Astrocyte (in vitro differentiated cells and primary cell): ENCODE results near the gene SLC6A16. TPM values are rescaled to one million over a fixed set of nuclear protein-coding genes. Genes with fewer than 3 reads are reported as not detected.

Experiments
- DNase-seq: peaks from one replicate; pipeline ENCODE4 v3.0.0-alpha.2; 2010; ENCODE audit warnings: low read depth
- FAIRE-seq: peaks from 2 replicates; lab custom pipeline; 2011; peaks lifted over from hg19 to GRCh38; lab: Jason Lieb, UNC
- H2AFZ ChIP-seq: 2 replicates; pipeline ENCODE4 v1.6.0; 2012; ENCODE audit warnings: low read depth, low read length, inconsistent platforms
- H3K27ac ChIP-seq: 2 replicates; pipeline ENCODE4 v1.5.1; 2011; ENCODE audit warnings: low read depth, low read length, inconsistent platforms
- H3K27me3 ChIP-seq: 2 replicates; pipeline ENCODE4 v1.6.0; 2011; ENCODE audit warnings: low read length, inconsistent platforms; ENCODE audit not compliant: insufficient read depth
- H3K36me3 ChIP-seq: 2 replicates; pipeline ENCODE4 v1.5.1; 2011; ENCODE audit warnings: low read length, inconsistent platforms; ENCODE audit not compliant: insufficient read depth
- H3K4me1 ChIP-seq: 2 replicates; pipeline ENCODE4 v1.5.1; 2011; ENCODE audit warnings: low read length, inconsistent platforms; ENCODE audit not compliant: insufficient read depth
- H3K4me2 ChIP-seq: 2 replicates; pipeline ENCODE4 v1.6.0; 2012; ENCODE audit warnings: low read length, inconsistent platforms
- H3K4me3 ChIP-seq: 2 replicates; pipeline ENCODE4 v1.5.1; 2011; ENCODE audit warnings: low read depth, mild to moderate bottlenecking, low read length, inconsistent platforms; ENCODE audit not compliant: insufficient read depth
- H3K79me2 ChIP-seq: 2 replicates; pipeline ENCODE4 v1.6.0; 2012; ENCODE audit warnings: mild to moderate bottlenecking, low read length, inconsistent platforms; ENCODE audit not compliant: insufficient read depth
- H3K9ac ChIP-seq: 2 replicates; pipeline ENCODE4 v1.6.0; 2012; ENCODE audit warnings: mild to moderate bottlenecking, low read length, inconsistent platforms
- H3K9me3 ChIP-seq: 2 replicates; pipeline ENCODE4 v1.5.1; 2012; ENCODE audit warnings: low read depth, mild to moderate bottlenecking, low read length, inconsistent platforms; ENCODE audit not compliant: insufficient read depth
- H4K20me1 ChIP-seq: 2 replicates; pipeline ENCODE4 v1.6.0; 2012; ENCODE audit warnings: low read length, inconsistent platforms; ENCODE audit not compliant: insufficient read depth
- H3K27ac Mint-ChIP-seq: one replicate; pipeline ENCODE4 v1.8.0; 2021; ENCODE audit warnings: mild to moderate bottlenecking, mixed read lengths; ENCODE audit not compliant: unreplicated experiment
- H3K27me3 Mint-ChIP-seq: one replicate; pipeline ENCODE4 v1.8.0; 2021; ENCODE audit warnings: low read depth, mixed read lengths; ENCODE audit not compliant: unreplicated experiment
- H3K36me3 Mint-ChIP-seq: one replicate; pipeline ENCODE4 v1.8.0; 2021; ENCODE audit warnings: low read depth, mixed read lengths; ENCODE audit not compliant: unreplicated experiment
- H3K4me1 Mint-ChIP-seq: one replicate; pipeline ENCODE4 v1.8.0; 2021; ENCODE audit warnings: low read depth, mixed read lengths; ENCODE audit not compliant: unreplicated experiment
- H3K4me3 Mint-ChIP-seq: one replicate; pipeline ENCODE4 v1.8.0; 2021; ENCODE audit warnings: mild to moderate bottlenecking, moderate library complexity, mixed read lengths; ENCODE audit not compliant: unreplicated experiment
- H3K9me3 Mint-ChIP-seq: one replicate; pipeline ENCODE4 v1.8.0; 2021; ENCODE audit warnings: mild to moderate bottlenecking, mixed read lengths; ENCODE audit not compliant: unreplicated experiment
- EZH2 ChIP-seq: IDR thresholded peaks from 2 replicates; pipeline ENCODE4 v1.6.1; 2012; ENCODE audit warnings: mild to moderate bottlenecking, low read length, inconsistent platforms; ENCODE audit not compliant: insufficient read depth
- total RNA-seq: library from RNA; stranded (reverse); gene quantifications from 2 replicates; pipeline ENCODE4 v1.2.1, GENCODE V29; 2021
- TF ChIP-seq, protein P1 (sequence below): IDR thresholded peaks from 2 replicates; pipeline ENCODE4 v1.5.1; 2011; ENCODE audit warnings: low read depth, mild to moderate bottlenecking, inconsistent platforms, low read length, moderate library complexity; ENCODE audit not compliant: insufficient read depth

SLC6A16 gene
- total RNA-seq, 1 donor from 2014 or later: 4.6 TPM

GRCh38 chr19:49362048-49362928, 37.3 kb upstream of the SLC6A16 start, which contains the start of gene TEAD2:
Gene TEAD2, minus strand, starts transcription at chr19:49362416. Its CDS starts 2,341 bp downstream, at chr19:49360075.
- Mint-ChIP-seq H3K4me1 (peaks cover 3% of the 10 kb centered on the region), H3K36me3 (peaks cover 11% of the 10 kb centered on the region), H3K4me3 (no peak within 1 kb of the TSS), H3K9me3 (no peaks in the 10 kb centered on the region), H3K27ac (peak within 1 kb of the TSS; percentile 90), H3K27me3 (peaks cover 2% of the 10 kb centered on the region)
- no peaks in the 10 kb centered on the region for H3K9me3 ChIP-seq
- H3K79me2 ChIP-seq: peaks cover 43% of the 10 kb centered on the region
- H4K20me1 ChIP-seq: peaks cover 4% of the 10 kb centered on the region
- FAIRE-seq (no peak), DNase-seq (peak; percentile 39)
- no peaks in the 10 kb centered on the region for H3K27me3 ChIP-seq
- peak within 1 kb of the TSS; percentile 94 for H3K27ac ChIP-seq
- TF ChIP-seq, protein P1, sequence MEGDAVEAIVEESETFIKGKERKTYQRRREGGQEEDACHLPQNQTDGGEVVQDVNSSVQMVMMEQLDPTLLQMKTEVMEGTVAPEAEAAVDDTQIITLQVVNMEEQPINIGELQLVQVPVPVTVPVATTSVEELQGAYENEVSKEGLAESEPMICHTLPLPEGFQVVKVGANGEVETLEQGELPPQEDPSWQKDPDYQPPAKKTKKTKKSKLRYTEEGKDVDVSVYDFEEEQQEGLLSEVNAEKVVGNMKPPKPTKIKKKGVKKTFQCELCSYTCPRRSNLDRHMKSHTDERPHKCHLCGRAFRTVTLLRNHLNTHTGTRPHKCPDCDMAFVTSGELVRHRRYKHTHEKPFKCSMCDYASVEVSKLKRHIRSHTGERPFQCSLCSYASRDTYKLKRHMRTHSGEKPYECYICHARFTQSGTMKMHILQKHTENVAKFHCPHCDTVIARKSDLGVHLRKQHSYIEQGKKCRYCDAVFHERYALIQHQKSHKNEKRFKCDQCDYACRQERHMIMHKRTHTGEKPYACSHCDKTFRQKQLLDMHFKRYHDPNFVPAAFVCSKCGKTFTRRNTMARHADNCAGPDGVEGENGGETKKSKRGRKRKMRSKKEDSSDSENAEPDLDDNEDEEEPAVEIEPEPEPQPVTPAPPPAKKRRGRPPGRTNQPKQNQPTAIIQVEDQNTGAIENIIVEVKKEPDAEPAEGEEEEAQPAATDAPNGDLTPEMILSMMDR: no peak
- TF ChIP-seq EZH2: no peak
- peaks cover 8% of the 10 kb centered on the region for H3K36me3 ChIP-seq
- peak within 1 kb of the TSS; percentile 94 for H3K4me3 ChIP-seq
- H2AFZ ChIP-seq: peak within 1 kb of the TSS; percentile 75
- peak within 1 kb of the TSS; percentile 98 for H3K9ac ChIP-seq
- peaks cover 14% of the 10 kb centered on the region for H3K4me1 ChIP-seq
- H3K4me2 ChIP-seq: peak within 1 kb of the TSS; percentile 93

DNA sequence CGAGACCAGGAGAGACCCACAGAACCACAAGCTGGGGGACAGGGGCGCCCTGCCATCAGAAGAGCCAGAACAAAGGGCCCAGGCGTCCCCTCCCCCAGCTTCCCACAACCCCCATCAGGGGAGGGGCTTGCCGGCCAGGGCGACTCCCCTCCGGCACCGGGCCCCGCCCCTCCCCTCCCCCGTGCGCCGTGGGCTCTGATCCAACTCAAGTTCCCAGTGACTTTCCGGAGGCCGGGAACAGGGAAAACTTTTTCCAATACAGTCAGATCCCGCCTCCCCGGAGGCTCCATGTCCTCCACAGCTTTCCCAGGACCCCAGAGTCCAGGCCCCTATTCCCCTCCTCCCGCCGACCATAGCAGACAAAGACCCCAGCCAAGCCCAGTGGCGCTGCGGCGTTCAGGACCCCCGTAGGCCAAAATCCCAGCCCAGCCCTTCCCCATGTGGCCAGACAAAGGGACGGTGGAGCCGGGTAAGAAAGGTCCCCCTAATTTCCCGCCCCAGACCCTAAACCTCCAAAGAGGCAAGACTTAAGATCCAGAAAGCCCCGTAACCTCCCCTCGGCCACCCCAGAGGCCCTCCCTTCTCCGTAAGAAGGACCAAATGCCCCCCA, 36.6 kb upstream of the SLC6A16 start:
- Mint-ChIP-seq H3K27ac (peak overlapping the region; percentile 90), H3K4me3 (no peak overlapping the region), H3K4me1 (peaks cover 8% of the 10 kb centered on the region), H3K27me3 (peaks cover 2% of the 10 kb centered on the region), H3K36me3 (peaks cover 12% of the 10 kb centered on the region), H3K9me3 (no peaks in the 10 kb centered on the region)
- Histone ChIP-seq H3K79me2 (peaks cover 49% of the 10 kb centered on the region), H3K4me2 (peak overlapping the region; percentile 93), H3K9ac (peak overlapping the region; percentile 98), H3K36me3 (peaks cover 8% of the 10 kb centered on the region), H3K27me3 (no peaks in the 10 kb centered on the region), H2AFZ (peak overlapping the region; percentile 64), H3K27ac (peak overlapping the region; percentile 94), H3K9me3 (no peaks in the 10 kb centered on the region), H3K4me3 (peak overlapping the region; percentile 94), H4K20me1 (peaks cover 10% of the 10 kb centered on the region), H3K4me1 (peaks cover 16% of the 10 kb centered on the region)
- TF ChIP-seq, protein P1: no peak
- TF ChIP-seq EZH2: no peak
- FAIRE-seq (no peak), DNase-seq (peak; percentile 65)
